Testis (tissue), 3 donors: ENCODE measurements around the gene PTPN11. TPM values are rescaled to one million over a fixed set of nuclear protein-coding genes. Genes with fewer than 3 reads are reported as not detected.

Experiments
- DNase-seq: peaks from one replicate; pipeline ENCODE4 v3.0.0-alpha.2; 2019
- H3K27ac ChIP-seq, 2 donors: fragments of 200-600 bp; sonication (generic); one replicate each; pipeline ENCODE4 v1.5.1; 2019
- H3K27me3 ChIP-seq: fragments of 200-600 bp; sonication (generic); one replicate; pipeline ENCODE4 v1.5.1; 2019
- H3K36me3 ChIP-seq: fragments of 200-600 bp; sonication (generic); one replicate; pipeline ENCODE4 v1.5.1; 2017; ENCODE audit warnings: low read depth; ENCODE audit errors: missing control alignments
- H3K4me1 ChIP-seq: fragments of 200-600 bp; sonication (generic); one replicate; pipeline ENCODE4 v1.5.1; 2019
- H3K4me3 ChIP-seq, 2 donors: fragments of 200-600 bp; sonication (generic); one replicate each; pipeline ENCODE4 v1.5.1; 2017 to 2019
- H3K9me3 ChIP-seq: fragments of 200-600 bp; sonication (generic); one replicate; pipeline ENCODE4 v1.5.1; 2017
- POLR2A ChIP-seq: fragments of 450-650 bp; IDR thresholded peaks from one replicate; pipeline ENCODE4 v1.6.1; 2017; ENCODE audit warnings: antibody characterized with exemption, mild to moderate bottlenecking, moderate library complexity
- WGBS, 2 donors: methylation state at CpG; one replicate each; pipeline ENCODE4 v1.1.5; 2018; 5-methylcytosine and 5-hydroxymethylcytosine counted together
- intact Hi-C: fragments of 100-400 bp; cut with DNase I; formaldehyde crosslinking; loops from one replicate; pipeline ENCODE4 v1.15.1; 2023; ENCODE audit warnings: low total_unique reads
- polyA plus RNA-seq: library from polyadenylated mRNA; stranded (reverse); fragments of 350-450 nt; fragmentation: Illumina TruSeq; extraction: RNeasy Lipid Tissue Mini Kit (QIAGEN cat#74804); gene quantifications from one replicate; pipeline ENCODE4 v1.2.3, GENCODE V29; 2014; ENCODE audit warnings: low read depth, low replicate concordance; ENCODE audit not compliant: insufficient read depth
- total RNA-seq, 2 donors: library from RNA; depleted of rRNA; stranded (reverse); fragments of >200 nt; gene quantifications; one replicate each; pipeline ENCODE4 v1.2.3, GENCODE V29; 2016
- TF ChIP-seq, protein P1 (sequence below), 3 experiments: fragments of 450-650 bp in 2 of 3; fragments of 200-600 bp in 1 of 3; sonication (generic) in 1 of 3; IDR thresholded peaks; one replicate each; pipeline ENCODE4 v1.5.1; 2016 to 2019; ENCODE audit warnings: antibody characterized with exemption in 3 of 3, mild to moderate bottlenecking in 2 of 3, moderate library complexity in 1 of 3

The PTPN11 gene
- total and polyA plus RNA-seq, 3 donors from 2014 or later, result 32.0 to 53.0 (median 49.4) TPM

DNA sequence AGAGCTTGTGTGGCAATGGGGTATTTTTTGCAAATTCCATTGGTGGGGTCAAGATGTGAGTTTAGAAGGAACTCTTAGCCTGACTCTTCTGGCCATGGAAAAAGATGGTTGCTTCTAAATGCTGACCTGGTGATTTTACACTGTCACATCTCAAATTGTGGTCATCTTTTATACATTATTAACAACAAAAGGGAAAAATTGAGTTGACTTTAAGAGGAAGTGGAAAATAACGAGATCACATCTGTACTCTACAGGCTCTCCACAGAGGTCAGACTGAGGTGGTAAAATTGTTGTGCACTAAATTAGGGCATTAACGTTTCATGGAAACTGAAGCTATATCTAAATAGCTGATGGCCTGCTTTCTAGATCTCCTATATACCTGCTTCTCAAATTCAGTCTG lies 44.7 kb downstream of the PTPN11 start:
- WGBS, 2 donors, result 62 to 74% methylated on average over 2 of the region's 2 CpGs
- Histone ChIP-seq H3K27me3 (no peaks in the 10 kb centered on the region), H3K4me1 (peaks cover 3% of the 10 kb centered on the region), H3K9me3 (no peaks in the 10 kb centered on the region), H3K27ac (no peak overlapping the region), H3K36me3 (no peaks in the 10 kb centered on the region), H3K4me3 (no peak overlapping the region)
- intact Hi-C loops, result no loop called here
- DNase-seq, result no peak
- TF ChIP-seq, protein P1, sequence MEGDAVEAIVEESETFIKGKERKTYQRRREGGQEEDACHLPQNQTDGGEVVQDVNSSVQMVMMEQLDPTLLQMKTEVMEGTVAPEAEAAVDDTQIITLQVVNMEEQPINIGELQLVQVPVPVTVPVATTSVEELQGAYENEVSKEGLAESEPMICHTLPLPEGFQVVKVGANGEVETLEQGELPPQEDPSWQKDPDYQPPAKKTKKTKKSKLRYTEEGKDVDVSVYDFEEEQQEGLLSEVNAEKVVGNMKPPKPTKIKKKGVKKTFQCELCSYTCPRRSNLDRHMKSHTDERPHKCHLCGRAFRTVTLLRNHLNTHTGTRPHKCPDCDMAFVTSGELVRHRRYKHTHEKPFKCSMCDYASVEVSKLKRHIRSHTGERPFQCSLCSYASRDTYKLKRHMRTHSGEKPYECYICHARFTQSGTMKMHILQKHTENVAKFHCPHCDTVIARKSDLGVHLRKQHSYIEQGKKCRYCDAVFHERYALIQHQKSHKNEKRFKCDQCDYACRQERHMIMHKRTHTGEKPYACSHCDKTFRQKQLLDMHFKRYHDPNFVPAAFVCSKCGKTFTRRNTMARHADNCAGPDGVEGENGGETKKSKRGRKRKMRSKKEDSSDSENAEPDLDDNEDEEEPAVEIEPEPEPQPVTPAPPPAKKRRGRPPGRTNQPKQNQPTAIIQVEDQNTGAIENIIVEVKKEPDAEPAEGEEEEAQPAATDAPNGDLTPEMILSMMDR (IDR thresholded peaks at IDR 0.05), result no peak
- no peak for TF ChIP-seq POLR2A

DNA sequence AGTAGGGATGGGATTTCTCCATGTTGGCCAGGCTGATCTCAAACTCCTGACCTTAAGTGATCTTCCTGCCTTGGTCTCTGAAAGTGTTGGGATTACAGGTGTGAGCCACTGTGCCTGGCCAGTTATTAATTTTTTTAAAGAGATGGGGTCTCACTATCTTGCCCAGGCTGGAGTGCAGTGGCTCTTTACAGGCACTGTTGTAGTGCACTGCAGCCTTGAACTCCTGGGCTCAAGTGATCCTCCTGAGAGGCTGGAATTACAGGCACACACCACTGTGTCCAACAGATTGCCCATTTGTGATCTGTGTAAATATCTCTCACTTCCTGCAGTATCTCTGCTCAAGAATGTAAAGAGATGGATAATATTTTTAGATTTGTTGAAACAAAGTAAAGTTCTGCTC lies 45.9 kb downstream of the PTPN11 start:
- no peak for DNase-seq
- Histone ChIP-seq H3K27me3 (no peaks in the 10 kb centered on the region), H3K4me3 (no peak overlapping the region), H3K4me1 (peaks cover 3% of the 10 kb centered on the region), H3K9me3 (no peaks in the 10 kb centered on the region), H3K36me3 (no peaks in the 10 kb centered on the region), H3K27ac (no peak overlapping the region)
- intact Hi-C loops, result no loop called here
- TF ChIP-seq, protein P1 (IDR thresholded peaks at IDR 0.05), result no peak
- TF ChIP-seq POLR2A, result no peak

DNA sequence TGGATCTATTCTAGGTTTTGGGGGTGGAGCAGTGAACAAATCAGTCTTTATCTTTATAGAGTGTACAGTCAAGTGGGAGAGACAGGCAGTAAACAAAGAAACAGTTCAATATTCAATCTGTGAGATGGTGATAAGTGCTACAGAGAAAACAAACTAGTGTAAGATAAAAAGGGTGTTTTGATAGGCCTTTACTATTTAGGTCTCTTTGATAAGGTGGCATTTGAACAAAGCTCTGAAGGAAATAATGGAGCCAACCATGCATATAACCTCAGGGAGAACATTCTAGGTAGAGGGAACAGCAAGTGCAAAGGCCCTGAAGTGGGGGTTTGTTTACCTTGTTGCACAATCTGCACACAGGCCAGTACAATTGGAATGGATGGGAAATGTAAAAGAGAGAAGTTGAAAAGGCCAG lies 47.3 kb downstream of the PTPN11 start:
- no peaks in the 10 kb centered on the region for H3K9me3 ChIP-seq
- H3K27ac ChIP-seq, result peak overlapping the region in 1 of 2 donors; percentile 36
- intact Hi-C loops, result no loop called here
- DNase-seq, result no peak
- H3K27me3 ChIP-seq, result no peaks in the 10 kb centered on the region
- no peak for TF ChIP-seq POLR2A
- TF ChIP-seq, protein P1 (IDR thresholded peaks at IDR 0.05), result no peak
- no peak overlapping the region for H3K4me3 ChIP-seq
- no peaks in the 10 kb centered on the region for H3K36me3 ChIP-seq
- peaks cover 3% of the 10 kb centered on the region for H3K4me1 ChIP-seq

DNA sequence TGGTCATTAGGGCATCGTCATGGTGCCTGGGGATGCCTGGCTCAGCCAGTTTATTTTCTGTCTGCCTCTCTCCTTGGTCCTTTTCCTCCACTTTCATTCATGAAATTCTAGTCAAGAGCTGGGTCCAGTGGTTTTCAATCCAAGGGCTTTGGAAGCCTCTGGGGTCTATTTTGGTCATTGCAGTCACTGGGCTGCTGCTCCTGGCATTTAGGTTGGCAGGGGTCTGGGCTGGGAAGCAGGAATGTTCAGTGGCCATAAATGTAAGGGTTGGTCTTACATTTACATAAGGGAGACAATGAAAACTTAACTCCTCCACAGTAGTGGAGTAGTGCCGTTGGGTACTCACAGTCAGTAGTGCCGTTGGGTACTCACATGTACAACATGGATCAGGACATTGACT lies 48.1 kb downstream of the PTPN11 start:
- WGBS, 2 donors, result 89 to 94% methylated on average over 3 of the region's 3 CpGs
- DNase-seq, result no peak
- Histone ChIP-seq H3K27ac (no peak overlapping the region), H3K9me3 (no peaks in the 10 kb centered on the region), H3K36me3 (no peaks in the 10 kb centered on the region), H3K27me3 (no peaks in the 10 kb centered on the region), H3K4me3 (no peak overlapping the region), H3K4me1 (peaks cover 3% of the 10 kb centered on the region)
- no peak for TF ChIP-seq POLR2A
- TF ChIP-seq, protein P1 (IDR thresholded peaks at IDR 0.05), result no peak
- intact Hi-C loops, result no loop called here

DNA sequence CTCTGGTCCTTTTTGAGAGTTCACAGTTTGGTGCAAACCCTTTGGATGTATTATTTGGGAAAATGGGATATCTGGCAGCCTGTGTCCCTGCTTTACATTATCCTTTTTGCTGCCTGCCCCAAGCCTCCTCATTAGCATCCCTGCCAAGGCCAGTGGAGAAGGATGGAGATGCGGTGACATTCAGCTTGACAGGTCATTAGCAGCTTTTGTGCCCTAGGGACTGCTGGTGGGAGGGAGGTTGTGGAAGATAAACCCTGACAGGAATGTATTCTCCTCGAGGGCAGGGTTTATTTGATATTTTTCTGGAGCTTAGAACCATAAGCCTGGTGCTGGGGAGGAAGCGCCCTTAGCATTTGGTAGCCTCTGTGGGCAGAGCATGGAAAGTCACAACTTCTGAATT lies 49.3 kb downstream of the PTPN11 start:
- intact Hi-C loops, result no loop called here
- H3K4me3 ChIP-seq, result no peak overlapping the region
- no peaks in the 10 kb centered on the region for H3K36me3 ChIP-seq
- WGBS, 2 donors, result 73 to 87% methylated on average over 3 of the region's 3 CpGs
- DNase-seq, result no peak
- no peak for TF ChIP-seq POLR2A
- TF ChIP-seq, protein P1 (IDR thresholded peaks at IDR 0.05), result no peak
- H3K27me3 ChIP-seq, result no peaks in the 10 kb centered on the region
- peaks cover 3% of the 10 kb centered on the region for H3K4me1 ChIP-seq
- H3K27ac ChIP-seq, result no peak overlapping the region
- H3K9me3 ChIP-seq, result no peaks in the 10 kb centered on the region
